Stimulated activated CD4-positive, alpha-beta T cell treated with anti-CD3 and anti-CD28 coated beads, Interleukin-4, amount 100 ng/mL, for 48 hours (primary cell): Measurements from ENCODE around the gene DNAJC17.

Experiments
- DNase-seq, 2 donors: peaks; one replicate each; pipeline ENCODE4 v3.0.0-alpha.2; 2020; ENCODE audit warnings: low read depth in 2 of 2

The DNAJC17 gene

GRCh38 chr15:40807028-40807887, at the start of gene DNAJC17, which contains the start of gene ZFYVE19:
DNAJC17 (minus strand) TSS chr15:40807473; CDS start chr15:40807446, 27 bp downstream.
ZFYVE19 (plus strand) TSS chr15:40807089; CDS start chr15:40807590, 501 bp downstream.
- DNase-seq = peak; percentile 93 to 94

- DNase-seq = no peak
Observed at GRCh38 chr15:40856746-40857145, 49.5 kb upstream of the DNAJC17 start.

- DNase-seq = no peak
Observed at GRCh38 chr15:40855706-40856234, 48.5 kb upstream of the DNAJC17 start.

- DNase-seq = no peak
Observed at GRCh38 chr15:40854161-40854560, 46.9 kb upstream of the DNAJC17 start.

- DNase-seq = no peak
Observed at GRCh38 chr15:40853241-40853890, 46.1 kb upstream of the DNAJC17 start.

GRCh38 chr15:40852529-40852928, 45.3 kb upstream of the DNAJC17 start:
- no peak for DNase-seq

GRCh38 chr15:40850576-40851112, 43.4 kb upstream of the DNAJC17 start:
- DNase-seq = no peak

GRCh38 chr15:40847223-40847961, 40.1 kb upstream of the DNAJC17 start:
- no peak for DNase-seq

- no peak for DNase-seq
Observed at GRCh38 chr15:40846841-40847222, 39.6 kb upstream of the DNAJC17 start.

GRCh38 chr15:40845511-40846284, 38.4 kb upstream of the DNAJC17 start:
- no peak for DNase-seq

GRCh38 chr15:40845036-40845435, 37.8 kb upstream of the DNAJC17 start:
- no peak for DNase-seq

- DNase-seq = peak; percentile 22 to 30
Observed at GRCh38 chr15:40844696-40845030, 37.4 kb upstream of the DNAJC17 start.

GRCh38 chr15:40843885-40844695, 36.8 kb upstream of the DNAJC17 start, which contains the start of gene SPINT1:
SPINT1 (plus strand) TSS chr15:40844048; CDS start chr15:40844555, 507 bp downstream.
- DNase-seq = peak; percentile 74 to 75

GRCh38 chr15:40843261-40843884, 36.1 kb upstream of the DNAJC17 start:
- DNase-seq = no peak

GRCh38 chr15:40841741-40842140, 34.5 kb upstream of the DNAJC17 start:
- no peak for DNase-seq

- no peak for DNase-seq
Observed at GRCh38 chr15:40838756-40839155, 31.5 kb upstream of the DNAJC17 start.

GRCh38 chr15:40836020-40836419, 28.7 kb upstream of the DNAJC17 start:
- no peak for DNase-seq

GRCh38 chr15:40832903-40833302, 25.6 kb upstream of the DNAJC17 start:
- no peak for DNase-seq

- DNase-seq = no peak
Observed at GRCh38 chr15:40831861-40832260, 24.6 kb upstream of the DNAJC17 start.

- no peak for DNase-seq
Observed at GRCh38 chr15:40830884-40831283, 23.6 kb upstream of the DNAJC17 start.
